CD8-positive, alpha-beta memory T cell (primary cell): ENCODE results near the gene ITGB1BP1. TPM values are rescaled to one million over a fixed set of nuclear protein-coding genes. Genes with fewer than 3 reads are reported as not detected.

Experiments
- CTCF ChIA-PET: fragments of 350-600 bp; sonication (Branson Sonifier 250); formaldehyde crosslinking; loops from one replicate; lab custom pipeline; 2021; ENCODE audit warnings: antibody characterized with exemption; lab: Charles Lee
- POLR2A ChIA-PET: fragments of 350-600 bp; sonication (Branson Sonifier 250); formaldehyde crosslinking; loops from one replicate; lab custom pipeline; 2021; ENCODE audit warnings: antibody characterized with exemption; lab: Charles Lee
- DNase-seq, 5 donors: peaks; one replicate each; pipeline versions ENCODE4 v3.0.0 to v3.0.0-alpha.2; 2020 to 2022; ENCODE audit warnings: mixed read lengths in 1 of 5
- H3K27ac ChIP-seq: one replicate; pipeline ENCODE4 v1.7.0; 2013; ENCODE audit warnings: low read depth, mild to moderate bottlenecking, low read length, moderate library complexity
- H3K27me3 ChIP-seq: 2 replicates; pipeline ENCODE4 v1.7.0; 2013; ENCODE audit warnings: low read length, mild to moderate bottlenecking; ENCODE audit not compliant: insufficient read depth, poor library complexity, severe bottlenecking
- H3K36me3 ChIP-seq: 2 replicates; pipeline ENCODE4 v1.7.0; 2013; ENCODE audit warnings: mild to moderate bottlenecking, low read length, moderate library complexity; ENCODE audit not compliant: insufficient read depth
- H3K4me1 ChIP-seq: 2 replicates; pipeline ENCODE4 v1.7.0; 2013; ENCODE audit warnings: mild to moderate bottlenecking, low read length, moderate library complexity; ENCODE audit not compliant: insufficient read depth
- H3K4me3 ChIP-seq: 2 replicates; pipeline ENCODE4 v1.7.0; 2013; ENCODE audit warnings: mild to moderate bottlenecking, low read length
- H3K9me3 ChIP-seq: 2 replicates; pipeline ENCODE4 v1.7.0; 2013; ENCODE audit warnings: mild to moderate bottlenecking, low read length
- H3K27ac Mint-ChIP-seq, 8 donors: one replicate each; pipeline ENCODE4 v1.8.0; 2020 to 2021; ENCODE audit warnings: mixed read lengths in 8 of 8, mild to moderate bottlenecking in 6 of 8, inconsistent platforms in 3 of 8, moderate library complexity in 3 of 8
- H3K27me3 Mint-ChIP-seq, 2 donors: one replicate each; pipeline ENCODE4 v1.8.0; 2020 to 2021; ENCODE audit warnings: mixed read lengths in 2 of 2, mild to moderate bottlenecking in 1 of 2, moderate library complexity in 1 of 2
- H3K36me3 Mint-ChIP-seq, 3 donors: one replicate each; pipeline ENCODE4 v1.8.0; 2020 to 2021; ENCODE audit warnings: mixed read lengths in 3 of 3, inconsistent platforms in 1 of 3, mild to moderate bottlenecking in 1 of 3
- H3K4me1 Mint-ChIP-seq, 3 donors: one replicate each; pipeline ENCODE4 v1.8.0; 2020 to 2021; ENCODE audit warnings: mixed read lengths in 3 of 3, inconsistent platforms in 1 of 3, mild to moderate bottlenecking in 1 of 3
- H3K4me3 Mint-ChIP-seq, 7 donors: one replicate each; pipeline ENCODE4 v1.8.0; 2020 to 2021; ENCODE audit warnings: mixed read lengths in 7 of 7, mild to moderate bottlenecking in 6 of 7, moderate library complexity in 4 of 7, inconsistent platforms in 2 of 7
- H3K9me3 Mint-ChIP-seq, 5 donors: one replicate each; pipeline ENCODE4 v1.8.0; 2020 to 2022; ENCODE audit warnings: mixed read lengths in 5 of 5, mild to moderate bottlenecking in 3 of 5, moderate library complexity in 2 of 5, inconsistent platforms in 1 of 5
- polyA plus RNA-seq: library from polyadenylated mRNA; unstranded; fragments of 300-500 nt; fragmentation: Illumina TruSeq; gene quantifications from one replicate; pipeline ENCODE4 v1.2.3, GENCODE V29; 2021
- total RNA-seq, 2 experiments: library from RNA; stranded (reverse); gene quantifications; one replicate each; pipeline ENCODE4 v1.2.3, GENCODE V29; 2021

The ITGB1BP1 gene
- total and polyA plus RNA-seq, 3 experiments from 2014 or later = 185 to 200 (median 195) TPM

DNA sequence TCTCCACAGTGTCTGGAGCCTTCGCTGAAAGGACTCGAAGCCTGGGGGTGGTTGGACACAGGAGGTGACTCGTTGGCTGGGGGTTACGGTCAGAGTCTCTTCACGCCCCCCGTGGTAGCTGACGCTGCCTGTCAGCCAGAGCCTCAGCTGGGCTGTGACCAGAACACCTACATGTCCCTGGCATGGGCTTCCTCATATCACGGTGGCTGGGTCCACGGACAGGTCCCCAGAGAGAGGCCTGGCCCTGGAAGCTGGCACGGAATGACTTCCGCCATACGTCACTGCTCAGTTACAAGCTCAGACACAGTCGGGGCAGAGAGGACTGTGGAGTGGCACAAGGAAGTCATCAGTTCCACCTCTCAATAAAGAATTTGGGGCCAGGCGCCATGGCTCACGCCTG lies 28.5 kb downstream of the ITGB1BP1 start:
- no peaks in the 10 kb centered on the region for H3K9me3 Mint-ChIP-seq
- no peak overlapping the region for H3K4me3 Mint-ChIP-seq
- no peaks in the 10 kb centered on the region for H3K4me1 ChIP-seq
- ChIA-PET POLR2A (no interaction called here), CTCF (no interaction called here)
- no peak overlapping the region for H3K27ac ChIP-seq
- no peaks in the 10 kb centered on the region for H3K9me3 ChIP-seq
- H3K4me1 Mint-ChIP-seq = no peaks in the 10 kb centered on the region
- H3K27me3 Mint-ChIP-seq = peaks cover 0 to 1% of the 10 kb centered on the region in 2 donors
- no peaks in the 10 kb centered on the region for H3K36me3 Mint-ChIP-seq
- no peak for DNase-seq
- no peaks in the 10 kb centered on the region for H3K27me3 ChIP-seq
- no peaks in the 10 kb centered on the region for H3K36me3 ChIP-seq
- H3K27ac Mint-ChIP-seq = no peak overlapping the region
- no peak overlapping the region for H3K4me3 ChIP-seq

- H3K4me1 ChIP-seq = no peaks in the 10 kb centered on the region
- Mint-ChIP-seq H3K36me3 (no peaks in the 10 kb centered on the region), H3K27ac (no peak overlapping the region), H3K4me1 (no peaks in the 10 kb centered on the region), H3K27me3 (peaks cover 0 to 1% of the 10 kb centered on the region in 2 donors), H3K9me3 (no peaks in the 10 kb centered on the region), H3K4me3 (no peak overlapping the region)
- ChIA-PET POLR2A (no interaction called here), CTCF (interaction anchor here (0.6 kb wide), 1 partner anchor 22 kb away, joined by 3 read pairs; no protein-coding TSS in a partner anchor)
- no peaks in the 10 kb centered on the region for H3K27me3 ChIP-seq
- no peaks in the 10 kb centered on the region for H3K9me3 ChIP-seq
- no peak overlapping the region for H3K4me3 ChIP-seq
- no peak overlapping the region for H3K27ac ChIP-seq
- no peak for DNase-seq
- no peaks in the 10 kb centered on the region for H3K36me3 ChIP-seq
These were observed 30.2 kb downstream of the ITGB1BP1 start for GRCh38 chr2:9392898-9393765.

- ChIA-PET CTCF (no interaction called here), POLR2A (no interaction called here)
- Mint-ChIP-seq H3K36me3 (no peaks in the 10 kb centered on the region), H3K9me3 (no peaks in the 10 kb centered on the region), H3K27ac (no peak overlapping the region), H3K4me3 (no peak overlapping the region), H3K27me3 (peaks cover 0 to 1% of the 10 kb centered on the region in 2 donors), H3K4me1 (no peaks in the 10 kb centered on the region)
- Histone ChIP-seq H3K36me3 (no peaks in the 10 kb centered on the region), H3K4me3 (no peak overlapping the region), H3K27ac (no peak overlapping the region), H3K4me1 (no peaks in the 10 kb centered on the region), H3K9me3 (no peaks in the 10 kb centered on the region), H3K27me3 (no peaks in the 10 kb centered on the region)
- no peak for DNase-seq
These were observed 31.2 kb downstream of the ITGB1BP1 start for GRCh38 chr2:9391961-9392720.

DNA sequence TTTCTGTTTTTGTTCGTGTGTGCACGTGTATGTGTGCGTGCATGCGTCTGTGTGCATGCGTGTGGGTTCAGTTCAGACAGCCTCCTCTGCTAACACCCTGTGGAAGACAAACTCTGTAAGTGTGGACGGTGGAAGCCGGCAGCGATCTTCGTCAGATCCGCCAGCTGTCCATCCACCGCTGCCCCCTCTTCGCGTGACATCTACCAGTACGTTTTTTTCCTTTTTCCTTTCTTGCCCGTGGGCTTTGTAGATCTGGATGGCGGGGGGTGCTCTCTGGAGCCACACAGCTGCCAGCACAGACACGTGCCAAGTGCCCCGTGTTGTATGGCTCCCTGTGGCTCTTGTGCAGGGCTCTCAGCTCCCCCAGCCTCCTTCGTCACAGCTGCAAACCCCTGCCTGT lies 32.3 kb downstream of the ITGB1BP1 start:
- Histone ChIP-seq H3K4me3 (no peak overlapping the region), H3K27me3 (no peaks in the 10 kb centered on the region), H3K36me3 (no peaks in the 10 kb centered on the region), H3K4me1 (no peaks in the 10 kb centered on the region), H3K27ac (no peak overlapping the region), H3K9me3 (no peaks in the 10 kb centered on the region)
- ChIA-PET POLR2A (no interaction called here), CTCF (no interaction called here)
- no peaks in the 10 kb centered on the region for H3K36me3 Mint-ChIP-seq
- DNase-seq = no peak
- H3K4me1 Mint-ChIP-seq = no peaks in the 10 kb centered on the region
- H3K27ac Mint-ChIP-seq = no peak overlapping the region
- no peaks in the 10 kb centered on the region for H3K27me3 Mint-ChIP-seq
- H3K4me3 Mint-ChIP-seq = no peak overlapping the region
- H3K9me3 Mint-ChIP-seq = no peaks in the 10 kb centered on the region

DNA sequence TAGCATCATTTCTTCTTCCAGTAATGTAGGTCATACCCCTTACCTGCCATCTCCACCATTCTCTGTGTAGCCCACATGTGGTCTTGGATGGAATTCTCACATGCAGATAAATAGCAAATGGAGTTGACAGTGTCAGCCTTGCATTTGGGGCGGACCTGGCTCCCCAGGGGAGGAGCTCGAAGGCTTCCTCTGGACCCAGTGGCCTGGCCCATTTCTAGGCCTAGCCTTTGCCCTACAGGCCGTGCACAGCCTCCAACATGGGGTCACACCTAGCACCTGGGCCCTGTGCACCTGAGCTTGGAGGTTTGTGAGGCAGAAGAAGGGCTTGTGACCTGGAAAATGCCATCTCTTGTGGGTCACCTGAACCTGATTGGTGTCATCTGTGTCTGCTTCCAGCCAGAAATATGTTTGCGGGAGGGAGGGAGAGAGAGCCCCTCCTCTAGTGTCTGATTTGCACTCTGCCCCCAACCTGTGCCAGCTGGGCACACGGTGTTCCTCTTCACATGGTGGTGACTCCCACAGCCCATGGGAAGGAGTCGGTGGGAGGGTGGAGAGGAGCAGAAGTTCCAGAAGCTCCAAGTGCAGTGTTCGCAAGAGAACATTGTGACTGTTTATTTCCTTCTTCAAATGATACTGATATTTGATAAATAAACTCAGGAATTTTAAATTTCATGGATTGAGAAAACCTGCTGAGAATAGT lies 33.0 kb downstream of the ITGB1BP1 start:
- H3K36me3 Mint-ChIP-seq = no peaks in the 10 kb centered on the region
- Histone ChIP-seq H3K9me3 (no peaks in the 10 kb centered on the region), H3K4me3 (no peak overlapping the region), H3K27ac (no peak overlapping the region), H3K36me3 (no peaks in the 10 kb centered on the region), H3K4me1 (no peaks in the 10 kb centered on the region), H3K27me3 (no peaks in the 10 kb centered on the region)
- H3K27me3 Mint-ChIP-seq = peaks cover 0 to 2% of the 10 kb centered on the region in 2 donors
- POLR2A ChIA-PET = no interaction called here
- DNase-seq = no peak
- no peak overlapping the region for H3K4me3 Mint-ChIP-seq
- no peaks in the 10 kb centered on the region for H3K9me3 Mint-ChIP-seq
- CTCF ChIA-PET = no interaction called here
- H3K27ac Mint-ChIP-seq = no peak overlapping the region
- no peaks in the 10 kb centered on the region for H3K4me1 Mint-ChIP-seq

- CTCF ChIA-PET = no interaction called here
- Mint-ChIP-seq H3K36me3 (no peaks in the 10 kb centered on the region), H3K9me3 (no peaks in the 10 kb centered on the region), H3K4me3 (no peak overlapping the region), H3K27ac (no peak overlapping the region), H3K4me1 (no peaks in the 10 kb centered on the region), H3K27me3 (peaks cover 0 to 2% of the 10 kb centered on the region in 2 donors)
- POLR2A ChIA-PET = no interaction called here
- Histone ChIP-seq H3K4me1 (no peaks in the 10 kb centered on the region), H3K27me3 (no peaks in the 10 kb centered on the region), H3K9me3 (no peaks in the 10 kb centered on the region), H3K36me3 (no peaks in the 10 kb centered on the region), H3K4me3 (no peak overlapping the region), H3K27ac (no peak overlapping the region)
- no peak for DNase-seq
These were observed 34.1 kb downstream of the ITGB1BP1 start for GRCh38 chr2:9388950-9389911.

- peak overlapping the region in 1 of 8 donors; percentile 41 for H3K27ac Mint-ChIP-seq
- H3K27ac ChIP-seq = no peak overlapping the region
- H3K4me3 ChIP-seq = no peak overlapping the region
- no peaks in the 10 kb centered on the region for H3K36me3 ChIP-seq
- DNase-seq = no peak
- H3K4me3 Mint-ChIP-seq = no peak overlapping the region
- no peaks in the 10 kb centered on the region for H3K9me3 Mint-ChIP-seq
- POLR2A ChIA-PET = no interaction called here
- H3K4me1 ChIP-seq = no peaks in the 10 kb centered on the region
- H3K36me3 Mint-ChIP-seq = no peaks in the 10 kb centered on the region
- peaks cover 0 to 2% of the 10 kb centered on the region in 2 donors for H3K27me3 Mint-ChIP-seq
- no peaks in the 10 kb centered on the region for H3K27me3 ChIP-seq
- CTCF ChIA-PET = no interaction called here
- no peaks in the 10 kb centered on the region for H3K4me1 Mint-ChIP-seq
- no peaks in the 10 kb centered on the region for H3K9me3 ChIP-seq
These were observed 35.1 kb downstream of the ITGB1BP1 start for GRCh38 chr2:9388199-9388681.
